GM23338 (cell line): ENCODE results near the gene EPC1.

Experiments used
- CREB1 ChIP-seq: fragments of 250-450 bp; sonication (Bioruptor Pico); IDR thresholded peaks from 2 replicates; pipeline ENCODE4 v1.5.0; 2020; ENCODE audit warnings: low read depth, mild to moderate bottlenecking, moderate library complexity
- CTCF ChIP-seq, 2 experiments: fragments of 200-600 bp in 1 of 2; sonication (generic) in 1 of 2; conservative IDR thresholded peaks; 2 replicates each; pipeline versions ENCODE4 v1.5.1 to v1.6.1; 2016 to 2017; ENCODE audit warnings: antibody characterized with exemption in 2 of 2, low read depth in 2 of 2, mild to moderate bottlenecking in 2 of 2, moderate library complexity in 1 of 2
- EZH2 ChIP-seq: fragments of 200-600 bp; sonication (generic); IDR thresholded peaks from one replicate; pipeline ENCODE4 v1.8.0; 2017; ENCODE audit warnings: antibody characterized with exemption, mild to moderate bottlenecking, low read depth; ENCODE audit not compliant: unreplicated experiment
- NANOG ChIP-seq: IDR thresholded peaks from 2 replicates; pipeline ENCODE4 v1.6.1; 2016; ENCODE audit warnings: antibody characterized with exemption, borderline replicate concordance
- POLR2AphosphoS5 ChIP-seq: IDR thresholded peaks from 2 replicates; pipeline ENCODE4 v1.6.1; 2016; ENCODE audit warnings: antibody characterized with exemption, low read depth
- ZNF331 ChIP-seq: fragments of 250-450 bp; sonication (Bioruptor Pico); IDR thresholded peaks from 2 replicates; pipeline ENCODE4 v1.5.0; 2020; ENCODE audit warnings: low read depth, mild to moderate bottlenecking, moderate library complexity
- TF ChIP-seq, protein P1 (sequence below): IDR thresholded peaks from one replicate; pipeline ENCODE4 v1.6.1; 2018; ENCODE audit warnings: antibody characterized with exemption; ENCODE audit not compliant: unreplicated experiment

GRCh38 chr10:32317795-32318357 is 29.1 kb downstream of the EPC1 start:
- TF ChIP-seq CTCF (conservative IDR thresholded peaks at IDR 0.05; ENCODE audit: low read depth in 2 of 2) (no peak), EZH2 (no peak), POLR2AphosphoS5 (no peak), CREB1 (CRISPR knock-in tag) (no peak), ZNF331 (CRISPR knock-in tag) (no peak), NANOG (no peak)
- TF ChIP-seq, protein P1, sequence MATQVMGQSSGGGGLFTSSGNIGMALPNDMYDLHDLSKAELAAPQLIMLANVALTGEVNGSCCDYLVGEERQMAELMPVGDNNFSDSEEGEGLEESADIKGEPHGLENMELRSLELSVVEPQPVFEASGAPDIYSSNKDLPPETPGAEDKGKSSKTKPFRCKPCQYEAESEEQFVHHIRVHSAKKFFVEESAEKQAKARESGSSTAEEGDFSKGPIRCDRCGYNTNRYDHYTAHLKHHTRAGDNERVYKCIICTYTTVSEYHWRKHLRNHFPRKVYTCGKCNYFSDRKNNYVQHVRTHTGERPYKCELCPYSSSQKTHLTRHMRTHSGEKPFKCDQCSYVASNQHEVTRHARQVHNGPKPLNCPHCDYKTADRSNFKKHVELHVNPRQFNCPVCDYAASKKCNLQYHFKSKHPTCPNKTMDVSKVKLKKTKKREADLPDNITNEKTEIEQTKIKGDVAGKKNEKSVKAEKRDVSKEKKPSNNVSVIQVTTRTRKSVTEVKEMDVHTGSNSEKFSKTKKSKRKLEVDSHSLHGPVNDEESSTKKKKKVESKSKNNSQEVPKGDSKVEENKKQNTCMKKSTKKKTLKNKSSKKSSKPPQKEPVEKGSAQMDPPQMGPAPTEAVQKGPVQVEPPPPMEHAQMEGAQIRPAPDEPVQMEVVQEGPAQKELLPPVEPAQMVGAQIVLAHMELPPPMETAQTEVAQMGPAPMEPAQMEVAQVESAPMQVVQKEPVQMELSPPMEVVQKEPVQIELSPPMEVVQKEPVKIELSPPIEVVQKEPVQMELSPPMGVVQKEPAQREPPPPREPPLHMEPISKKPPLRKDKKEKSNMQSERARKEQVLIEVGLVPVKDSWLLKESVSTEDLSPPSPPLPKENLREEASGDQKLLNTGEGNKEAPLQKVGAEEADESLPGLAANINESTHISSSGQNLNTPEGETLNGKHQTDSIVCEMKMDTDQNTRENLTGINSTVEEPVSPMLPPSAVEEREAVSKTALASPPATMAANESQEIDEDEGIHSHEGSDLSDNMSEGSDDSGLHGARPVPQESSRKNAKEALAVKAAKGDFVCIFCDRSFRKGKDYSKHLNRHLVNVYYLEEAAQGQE, result no peak
